GM19023 (cell line): ENCODE results near the gene FSTL3.
"Not testable (repeated sequence)": the region's sequence is repeated elsewhere in the genome, so short reads cannot be mapped to it uniquely, and the experiment has no call there.

Experiments used
- ATAC-seq: cut with Tn5 transposase; IDR thresholded peaks from one replicate; pipeline ENCODE4 v1.9.1; 2021; ENCODE audit warnings: mild to moderate bottlenecking, moderate library complexity; ENCODE audit not compliant: unreplicated experiment

FSTL3 gene

GRCh38 chr19:660793-661426 lies 15.3 kb upstream of the FSTL3 start:
- no peak for ATAC-seq

- ATAC-seq, result no peak
These were observed 14.6 kb upstream of the FSTL3 start for GRCh38 chr19:661427-662196.

- ATAC-seq, result peak; percentile 6
These were observed 13.8 kb upstream of the FSTL3 start for GRCh38 chr19:662207-662961.

GRCh38 chr19:662962-663681 lies 13.1 kb upstream of the FSTL3 start, which contains the start of gene RNF126:
Gene RNF126, minus strand, starts transcription at chr19:663214. Its CDS starts 93 bp downstream, at chr19:663121.
- peak; percentile 60 for ATAC-seq

GRCh38 chr19:663682-664117 lies 12.5 kb upstream of the FSTL3 start:
- ATAC-seq, result no peak

GRCh38 chr19:664913-665443 lies 11.2 kb upstream of the FSTL3 start:
- no peak for ATAC-seq

GRCh38 chr19:666985-667573 lies 9.1 kb upstream of the FSTL3 start:
- not testable (repeated sequence) for ATAC-seq

- ATAC-seq, result not testable (repeated sequence)
These were observed 7.3 kb upstream of the FSTL3 start for GRCh38 chr19:668675-669434.

- no peak for ATAC-seq
These were observed 5.5 kb upstream of the FSTL3 start for GRCh38 chr19:670609-671075.

- no peak for ATAC-seq
These were observed 1.7 kb upstream of the FSTL3 start for GRCh38 chr19:674282-675151.

- ATAC-seq, result no peak
These were observed 219 bp upstream of the FSTL3 start for GRCh38 chr19:676007-676338.

- ATAC-seq, result no peak
These were observed 1.0 kb downstream of the FSTL3 start for GRCh38 chr19:677201-677600.

GRCh38 chr19:677601-678436 lies 1.6 kb downstream of the FSTL3 start:
- no peak for ATAC-seq

GRCh38 chr19:678791-679388 lies 2.7 kb downstream of the FSTL3 start:
- ATAC-seq, result no peak

- ATAC-seq, result no peak
These were observed 3.5 kb downstream of the FSTL3 start for GRCh38 chr19:679418-680286.

- peak; percentile 66 for ATAC-seq
These were observed 4.3 kb downstream of the FSTL3 start for GRCh38 chr19:680287-681028.
